AG09309 (cell line): Measurements from ENCODE around the gene SYNE1.
"Not testable (repeated sequence)": the region's sequence is repeated elsewhere in the genome, so short reads cannot be mapped to it uniquely, and the experiment has no call there.

ENCODE experiments used
- DNase-seq: peaks from one replicate; pipeline ENCODE4 v3.0.0-alpha.2; 2010; ENCODE audit warnings: low read depth
- H3K4me3 ChIP-seq: 2 replicates; pipeline ENCODE4 v1.5.1; 2011; ENCODE audit warnings: mild to moderate bottlenecking, low read depth, low read length, moderate library complexity; ENCODE audit not compliant: control insufficient read depth
- CTCF ChIP-seq: IDR thresholded peaks from 2 replicates; pipeline ENCODE4 v1.5.1; 2011; ENCODE audit warnings: mild to moderate bottlenecking, low read depth, low read length, inconsistent platforms; ENCODE audit not compliant: insufficient read depth, control insufficient read depth; ENCODE audit errors: missing control alignments

SYNE1 gene

GRCh38 chr6:152441902-152442301 lies 195.3 kb downstream of the SYNE1 start:
- no peak for TF ChIP-seq CTCF
- no peak for DNase-seq
- no peak overlapping the region for H3K4me3 ChIP-seq

GRCh38 chr6:152435816-152436215 lies 201.3 kb downstream of the SYNE1 start:
- no peak overlapping the region for H3K4me3 ChIP-seq
- no peak for DNase-seq
- no peak for TF ChIP-seq CTCF

GRCh38 chr6:152432758-152433157 lies 204.4 kb downstream of the SYNE1 start:
- no peak for DNase-seq
- H3K4me3 ChIP-seq, result no peak overlapping the region
- TF ChIP-seq CTCF, result no peak

GRCh38 chr6:152428126-152428525 lies 209.0 kb downstream of the SYNE1 start:
- no peak for TF ChIP-seq CTCF
- no peak overlapping the region for H3K4me3 ChIP-seq
- DNase-seq, result no peak

- no peak overlapping the region for H3K4me3 ChIP-seq
- no peak for TF ChIP-seq CTCF
Observed at GRCh38 chr6:152426276-152426675, 210.9 kb downstream of the SYNE1 start.

GRCh38 chr6:152423216-152424103 lies 213.7 kb downstream of the SYNE1 start:
- no peak for TF ChIP-seq CTCF
- no peak for DNase-seq
- H3K4me3 ChIP-seq, result no peak overlapping the region

More at GRCh38 chr6:152426276-152426675, 210.9 kb downstream of the SYNE1 start:
- DNase-seq, result no peak

GRCh38 chr6:152421496-152421895 lies 215.7 kb downstream of the SYNE1 start:
- DNase-seq, H3K4me3 ChIP-seq: not testable (repeated sequence)
